Cardiac atrium fibroblast (primary cell): ENCODE data around the gene GPR15LG. TPM values are rescaled to one million over a fixed set of nuclear protein-coding genes. Genes with fewer than 3 reads are reported as not detected.

Source experiments
- total RNA-seq: library from RNA; depleted of rRNA; stranded (reverse); fragments of >200 nt; gene quantifications from 2 replicates; pipeline ENCODE4 v1.2.3, GENCODE V29; 2015

Gene GPR15LG
- total RNA-seq = not detected in 2 replicates

GRCh38 chr10:84173501-84173929 lies at the start of gene GPR15LG:
TSS of gene GPR15LG (plus strand) at chr10:84173801. CDS start at chr10:84173852, 51 bp downstream.

GRCh38 chr10:84139126-84140035 lies 34.2 kb upstream of the GPR15LG start, which contains the start of gene GHITM:
TSS of gene GHITM (plus strand) at chr10:84139509. CDS start at chr10:84141501, 1,992 bp downstream.

DNA sequence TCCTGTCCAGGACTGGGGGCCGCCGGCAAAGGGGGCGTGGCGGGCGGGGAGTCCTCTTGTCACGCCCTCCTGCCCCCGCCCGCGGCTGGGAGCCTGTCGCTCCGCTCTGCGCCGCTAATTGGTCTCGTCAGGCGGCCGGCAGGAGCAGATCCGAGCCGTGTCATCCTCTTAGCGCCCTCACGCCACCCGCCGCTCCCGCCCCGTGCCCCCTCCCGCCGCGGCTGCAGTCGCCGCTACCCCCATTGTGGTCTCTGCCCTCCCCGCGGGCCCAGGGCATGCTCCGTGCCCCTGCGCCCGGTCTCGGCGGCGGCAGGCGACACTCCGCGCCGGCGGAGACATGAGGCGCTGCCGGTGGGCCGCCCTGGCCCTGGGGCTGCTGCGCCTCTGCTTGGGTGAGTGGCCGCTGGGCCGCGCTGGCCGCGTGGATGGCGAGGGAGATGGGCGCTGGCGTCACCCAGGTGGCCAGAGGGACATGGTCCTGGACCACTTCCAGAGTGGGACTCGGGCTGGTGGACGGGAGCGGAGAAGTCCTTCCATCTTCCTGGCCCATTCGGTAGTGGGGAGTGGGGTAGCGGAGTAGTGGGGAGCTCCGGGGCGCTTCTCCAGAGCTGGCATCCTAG lies 20.9 kb downstream of the GPR15LG start, which contains the start of gene CDHR1:
TSS of gene CDHR1 (plus strand) at position 114 of the 620 bp plus-strand sequence. CDS start at position 338, 224 bp downstream.

GRCh38 chr10:84225427-84226173 lies 52.0 kb downstream of the GPR15LG start, which contains the start of gene LRIT2:
TSS of gene LRIT2 (minus strand) at chr10:84225544. CDS start at chr10:84225520, 24 bp downstream.

Other genes with a start within 250 kb of the GPR15LG start
- 145 and 148 TPM in 2 replicates for gene GHITM, start 34.3 kb upstream of the GPR15LG start, total RNA-seq
- gene CDHR1, start 20.7 kb downstream of the GPR15LG start, total RNA-seq = not detected in 2 replicates
- not detected in 2 replicates for gene LRIT2, start 51.7 kb downstream of the GPR15LG start, total RNA-seq
- not detected in 2 replicates for gene LRIT1, start 67.7 kb downstream of the GPR15LG start, total RNA-seq
- not detected in 2 replicates for gene RGR, start 71.3 kb downstream of the GPR15LG start, total RNA-seq
- 14.4 and 15.6 TPM in 2 replicates for gene CCSER2, start 154.8 kb downstream of the GPR15LG start, total RNA-seq